ENCODE measurements around the gene LSM11. TPM values are rescaled to one million over a fixed set of nuclear protein-coding genes. Genes with fewer than 3 reads are reported as not detected.

Gene LSM11
- total and polyA plus RNA-seq, 2 donors (not counting 1 experiment from before 2014, with no cell fraction given) = 1.00 to 4.2 TPM

GRCh38 chr5:157758706-157759105, 15.2 kb downstream of the LSM11 start:
- CTCF ChIA-PET = interaction anchor here (1.8 to 2.8 kb wide), 4 partner anchors 10 to 1373 kb away, joined by 4 to 10 read pairs (median 6); no protein-coding TSS in a partner anchor
- Histone ChIP-seq H3K9ac (ENCODE audit: low read length) (no peak overlapping the region), H3K79me2 (ENCODE audit: control insufficient read depth, insufficient read depth, low read length) (no peaks in the 10 kb centered on the region), H3K4me2 (replicated peaks; ENCODE audit: low read depth, low read length, poor library complexity, severe bottlenecking) (no peak overlapping the region), H3K4me3 (ENCODE audit: control extremely low read depth in 1 of 5, extremely low read depth in 1 of 5, insufficient read depth in 1 of 5, low read depth in 2 of 5, low read length in 4 of 5) (no peak overlapping the region), H3K36me3 (replicated peaks in 1 of 2; ENCODE audit: control extremely low read depth in 1 of 2, control insufficient read depth in 1 of 2, extremely low read depth in 1 of 2, insufficient read depth in 2 of 2, low read length in 1 of 2) (peaks cover 2 to 23% of the 10 kb centered on the region in 2 experiments), H3K27ac (ENCODE audit: low read length in 2 of 2) (no peak overlapping the region), H3K9me3 (ENCODE audit: control extremely low read depth in 1 of 3, control insufficient read depth in 2 of 3, insufficient read depth in 1 of 3, low read length in 2 of 3) (no peaks in the 10 kb centered on the region), H3K4me1 (ENCODE audit: control insufficient read depth in 2 of 2, insufficient read depth in 2 of 2, low read length in 2 of 2) (peaks cover 0 to 4% of the 10 kb centered on the region in 2 donors), H2AFZ (ENCODE audit: insufficient read depth, low read depth, low read length, poor library complexity, severe bottlenecking) (no peak overlapping the region), H4K20me1 (ENCODE audit: control insufficient read depth, insufficient read depth, low read length, poor library complexity, severe bottlenecking) (no peaks in the 10 kb centered on the region), H3K27me3 (replicated peaks in 1 of 4; ENCODE audit: control extremely low read depth in 1 of 4, control insufficient read depth in 3 of 4, insufficient read depth in 4 of 4, low read length in 3 of 4) (no peaks in the 10 kb centered on the region)
- Mint-ChIP-seq H3K4me1 (no peaks in the 10 kb centered on the region), H3K27me3 (no peaks in the 10 kb centered on the region), H3K4me3 (no peak overlapping the region), H3K27ac (no peak overlapping the region), H3K9me3 (ENCODE audit: insufficient read depth) (no peaks in the 10 kb centered on the region)
- WGBS (ENCODE audit: insufficient coverage) = 100% methylated on average over 1 of the region's 1 CpG
- POLR2A ChIA-PET = no interaction called here
- intact Hi-C loops (cut with micrococcal nuclease) = no loop called here
- TF ChIP-seq EZH2 (IDR thresholded peaks at IDR 0.05; ENCODE audit: borderline replicate concordance, insufficient read depth, low read depth, low read length, poor library complexity, severe bottlenecking) = no peak
- TF ChIP-seq, protein P1, sequence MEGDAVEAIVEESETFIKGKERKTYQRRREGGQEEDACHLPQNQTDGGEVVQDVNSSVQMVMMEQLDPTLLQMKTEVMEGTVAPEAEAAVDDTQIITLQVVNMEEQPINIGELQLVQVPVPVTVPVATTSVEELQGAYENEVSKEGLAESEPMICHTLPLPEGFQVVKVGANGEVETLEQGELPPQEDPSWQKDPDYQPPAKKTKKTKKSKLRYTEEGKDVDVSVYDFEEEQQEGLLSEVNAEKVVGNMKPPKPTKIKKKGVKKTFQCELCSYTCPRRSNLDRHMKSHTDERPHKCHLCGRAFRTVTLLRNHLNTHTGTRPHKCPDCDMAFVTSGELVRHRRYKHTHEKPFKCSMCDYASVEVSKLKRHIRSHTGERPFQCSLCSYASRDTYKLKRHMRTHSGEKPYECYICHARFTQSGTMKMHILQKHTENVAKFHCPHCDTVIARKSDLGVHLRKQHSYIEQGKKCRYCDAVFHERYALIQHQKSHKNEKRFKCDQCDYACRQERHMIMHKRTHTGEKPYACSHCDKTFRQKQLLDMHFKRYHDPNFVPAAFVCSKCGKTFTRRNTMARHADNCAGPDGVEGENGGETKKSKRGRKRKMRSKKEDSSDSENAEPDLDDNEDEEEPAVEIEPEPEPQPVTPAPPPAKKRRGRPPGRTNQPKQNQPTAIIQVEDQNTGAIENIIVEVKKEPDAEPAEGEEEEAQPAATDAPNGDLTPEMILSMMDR (IDR thresholded peaks at IDR 0.05) = no peak
- ATAC-seq (ENCODE audit: low read depth) (no peak), DNase-seq (no peak)

DNA sequence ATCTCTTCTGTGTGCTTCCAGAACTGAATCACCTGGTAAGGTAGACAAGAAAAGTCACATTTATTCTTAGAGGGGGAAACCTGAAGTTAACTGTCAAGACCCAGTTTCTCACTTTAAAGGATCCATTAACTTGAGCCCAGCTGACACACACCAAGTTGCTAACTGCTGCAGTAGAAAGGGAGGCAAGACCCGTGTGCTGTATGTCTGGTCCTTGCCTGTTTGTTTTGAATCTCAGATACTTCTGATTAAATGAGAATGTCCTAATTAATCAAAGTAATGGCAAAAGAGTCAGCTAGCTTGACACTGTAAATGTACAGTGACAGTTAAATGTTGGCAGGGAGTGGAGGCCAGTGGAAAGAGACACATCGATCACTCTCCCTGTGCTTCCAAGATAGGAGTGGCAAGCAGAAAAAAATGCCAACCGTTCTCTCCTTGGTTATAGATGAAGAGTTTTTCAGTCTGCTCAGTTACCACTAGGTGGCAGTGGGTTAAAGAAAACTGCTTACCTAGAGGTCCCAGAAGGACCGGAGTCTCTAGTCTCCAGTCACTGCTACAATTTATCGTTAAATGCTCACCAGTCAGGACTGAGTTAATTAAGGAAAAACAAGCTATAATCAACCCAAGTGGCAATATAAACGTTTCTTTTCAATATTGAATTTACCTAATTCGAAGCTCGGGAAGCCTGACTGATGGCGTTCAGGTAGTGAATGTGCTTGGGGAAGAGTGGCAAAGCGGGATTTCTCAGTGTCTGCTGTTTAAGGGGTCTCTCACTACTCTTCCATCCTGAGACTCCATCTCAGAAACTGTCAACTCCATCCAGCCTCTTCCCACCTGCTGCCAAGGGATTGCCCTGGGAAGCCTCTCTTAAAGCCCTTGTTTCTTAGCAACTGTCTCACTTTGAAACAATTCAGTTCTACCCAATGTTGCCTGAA, 18.4 kb downstream of the LSM11 start:
- Mint-ChIP-seq H3K27me3 (no peaks in the 10 kb centered on the region), H3K27ac (no peak overlapping the region)
- CTCF ChIA-PET = interaction anchor here (0.5 to 3.5 kb wide), 18 partner anchors 8 to 1370 kb away, joined by 3 to 20 read pairs (median 4); partner anchors contain the start of genes LSM11 and NIPAL4

More for the DNA sequence above, 18.4 kb downstream of the LSM11 start:
- TF ChIP-seq EZH2 (IDR thresholded peaks at IDR 0.05; ENCODE audit: borderline replicate concordance, insufficient read depth, low read depth, low read length, poor library complexity, severe bottlenecking) = no peak
- TF ChIP-seq, protein P1 (IDR thresholded peaks at IDR 0.05) = peak; percentile 82
- 39% methylated on average over 3 of the region's 10 CpGs for WGBS (ENCODE audit: insufficient coverage)
- intact Hi-C loops (cut with micrococcal nuclease) = loop anchor here (1.0 kb wide), 1 partner anchor 1371 kb away; no protein-coding TSS in a partner anchor
- POLR2A ChIA-PET = no interaction called here
- H3K9ac ChIP-seq (ENCODE audit: low read length) = no peak overlapping the region
- Mint-ChIP-seq H3K4me3 (no peak overlapping the region), H3K9me3 (ENCODE audit: insufficient read depth) (no peaks in the 10 kb centered on the region), H3K4me1 (no peaks in the 10 kb centered on the region)
- peaks cover 0 to 4% of the 10 kb centered on the region in 2 donors for H3K4me1 ChIP-seq (ENCODE audit: control insufficient read depth in 2 of 2, insufficient read depth in 2 of 2, low read length in 2 of 2)
- H3K4me3 ChIP-seq (ENCODE audit: control extremely low read depth in 1 of 5, extremely low read depth in 1 of 5, insufficient read depth in 1 of 5, low read depth in 2 of 5, low read length in 4 of 5) = no peak overlapping the region
- peaks cover 0 to 4% of the 10 kb centered on the region in 2 experiments for H3K36me3 ChIP-seq (replicated peaks in 1 of 2; ENCODE audit: control extremely low read depth in 1 of 2, control insufficient read depth in 1 of 2, extremely low read depth in 1 of 2, insufficient read depth in 2 of 2, low read length in 1 of 2)
- ATAC-seq (ENCODE audit: low read depth) (peak; percentile 76), DNase-seq (peak; percentile 63)
- H3K4me2 ChIP-seq (replicated peaks; ENCODE audit: low read depth, low read length, poor library complexity, severe bottlenecking) = peak overlapping the region; percentile 3
- no peak overlapping the region for H2AFZ ChIP-seq (ENCODE audit: insufficient read depth, low read depth, low read length, poor library complexity, severe bottlenecking)
- no peak overlapping the region for H3K27ac ChIP-seq (ENCODE audit: low read length in 2 of 2)
- H3K79me2 ChIP-seq (ENCODE audit: control insufficient read depth, insufficient read depth, low read length) = no peaks in the 10 kb centered on the region
- H3K9me3 ChIP-seq (ENCODE audit: control extremely low read depth in 1 of 3, control insufficient read depth in 2 of 3, insufficient read depth in 1 of 3, low read length in 2 of 3) = no peaks in the 10 kb centered on the region
- no peaks in the 10 kb centered on the region for H3K27me3 ChIP-seq (replicated peaks in 1 of 4; ENCODE audit: control extremely low read depth in 1 of 4, control insufficient read depth in 3 of 4, insufficient read depth in 4 of 4, low read length in 3 of 4)
- H4K20me1 ChIP-seq (ENCODE audit: control insufficient read depth, insufficient read depth, low read length, poor library complexity, severe bottlenecking) = no peaks in the 10 kb centered on the region

Measured in B cell (primary cell).